Thoracic aorta (tissue), 2 donors: ENCODE data around the gene SLC48A1. TPM values are rescaled to one million over a fixed set of nuclear protein-coding genes. Genes with fewer than 3 reads are reported as not detected.

Source experiments
- ATAC-seq: fragments of 150-250 bp; one replicate; pipeline ENCODE4 v1.8.0; 2017; ENCODE audit warnings: low read depth; ENCODE audit not compliant: insufficient number of reproducible peaks, low FRiP score
- DNase-seq: peaks from one replicate; pipeline ENCODE4 v3.0.0-alpha.2; 2020; ENCODE audit warnings: low spot score
- H3K27ac ChIP-seq, 2 donors: fragments of 200-600 bp; sonication (generic); 1 replicate in 1 of 2; 2 replicates in 1 of 2; pipeline ENCODE4 v1.5.1; 2016; ENCODE audit warnings: mild to moderate bottlenecking in 2 of 2, moderate library complexity in 2 of 2
- H3K27me3 ChIP-seq: fragments of 200-600 bp; sonication (generic); replicated peaks from 2 replicates; pipeline ENCODE4 v1.6.0; 2016; ENCODE audit warnings: mild to moderate bottlenecking; ENCODE audit not compliant: insufficient read depth
- H3K36me3 ChIP-seq: fragments of 200-600 bp; sonication (generic); one replicate; pipeline ENCODE4 v1.5.1; 2016
- H3K4me1 ChIP-seq, 2 donors: fragments of 200-600 bp; sonication (generic); 1 replicate in 1 of 2; 2 replicates in 1 of 2; pipeline versions ENCODE4 v1.5.1 to v1.6.0; 2016; ENCODE audit warnings: low read depth in 2 of 2, mild to moderate bottlenecking in 1 of 2; ENCODE audit not compliant: control insufficient read depth in 1 of 2
- H3K4me3 ChIP-seq: fragments of 200-600 bp; sonication (generic); 2 replicates; pipeline ENCODE4 v1.5.1; 2016; ENCODE audit warnings: mild to moderate bottlenecking
- H3K9me3 ChIP-seq: fragments of 200-600 bp; sonication (generic); 2 replicates; pipeline ENCODE4 v1.5.1; 2016
- CTCF ChIP-seq: fragments of 200-600 bp; sonication (generic); IDR thresholded peaks from one replicate; pipeline ENCODE4 v1.5.1; 2019; ENCODE audit warnings: antibody characterized with exemption
- total RNA-seq, 2 donors: library from RNA; depleted of rRNA; stranded (reverse); fragments of >200 nt; gene quantifications; one replicate each; pipeline versions ENCODE4 v1.1.0 to v1.2.3, GENCODE V29; 2016

Gene SLC48A1
- total RNA-seq, 2 donors from 2014 or later, result 60.5 to 107 TPM

DNA sequence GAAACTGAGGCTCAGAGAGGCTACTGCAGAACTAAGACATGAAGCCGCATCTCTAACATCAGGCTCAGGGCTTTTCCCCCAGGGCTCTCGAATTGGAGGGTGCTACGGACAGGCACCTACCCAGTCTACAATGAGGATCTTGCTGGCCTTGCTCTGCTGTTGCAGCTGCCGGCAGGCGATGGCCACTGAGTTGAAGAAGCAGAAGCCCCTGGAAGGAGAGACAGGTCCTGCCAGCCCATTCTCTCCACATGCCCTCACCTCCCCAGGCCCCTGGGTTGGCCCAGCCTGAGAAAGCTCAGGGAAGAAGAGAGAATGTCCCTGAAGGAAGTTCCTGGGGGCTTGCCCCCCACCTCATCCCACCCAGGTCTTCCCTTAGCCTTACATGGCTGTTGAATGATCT is 16.1 kb downstream of the SLC48A1 start:
- Histone ChIP-seq H3K27me3 (no peaks in the 10 kb centered on the region), H3K4me1 (peaks cover 0 to 11% of the 10 kb centered on the region in 2 donors), H3K27ac (no peak overlapping the region), H3K36me3 (peaks cover 93% of the 10 kb centered on the region), H3K9me3 (no peaks in the 10 kb centered on the region), H3K4me3 (no peak overlapping the region)
- no peak for TF ChIP-seq CTCF
- ATAC-seq (no peak), DNase-seq (no peak)

GRCh38 chr12:47789712-47790489 is 16.9 kb downstream of the SLC48A1 start:
- Histone ChIP-seq H3K4me1 (peaks cover 0 to 11% of the 10 kb centered on the region in 2 donors), H3K27me3 (no peaks in the 10 kb centered on the region), H3K4me3 (no peak overlapping the region), H3K27ac (peak overlapping the region in 1 of 2 donors; percentile 26), H3K36me3 (peaks cover 93% of the 10 kb centered on the region), H3K9me3 (no peaks in the 10 kb centered on the region)
- DNase-seq, result no peak
- ATAC-seq, result no peak
- TF ChIP-seq CTCF, result no peak

- H3K4me1 ChIP-seq, result peaks cover 0 to 11% of the 10 kb centered on the region in 2 donors
- DNase-seq (no peak), ATAC-seq (no peak)
- H3K4me3 ChIP-seq, result no peak overlapping the region
- no peak for TF ChIP-seq CTCF
- peaks cover 93% of the 10 kb centered on the region for H3K36me3 ChIP-seq
- peak overlapping the region in 1 of 2 donors; percentile 38 for H3K27ac ChIP-seq
- no peaks in the 10 kb centered on the region for H3K27me3 ChIP-seq
- no peaks in the 10 kb centered on the region for H3K9me3 ChIP-seq
These were observed 17.8 kb downstream of the SLC48A1 start for GRCh38 chr12:47790676-47791350.

DNA sequence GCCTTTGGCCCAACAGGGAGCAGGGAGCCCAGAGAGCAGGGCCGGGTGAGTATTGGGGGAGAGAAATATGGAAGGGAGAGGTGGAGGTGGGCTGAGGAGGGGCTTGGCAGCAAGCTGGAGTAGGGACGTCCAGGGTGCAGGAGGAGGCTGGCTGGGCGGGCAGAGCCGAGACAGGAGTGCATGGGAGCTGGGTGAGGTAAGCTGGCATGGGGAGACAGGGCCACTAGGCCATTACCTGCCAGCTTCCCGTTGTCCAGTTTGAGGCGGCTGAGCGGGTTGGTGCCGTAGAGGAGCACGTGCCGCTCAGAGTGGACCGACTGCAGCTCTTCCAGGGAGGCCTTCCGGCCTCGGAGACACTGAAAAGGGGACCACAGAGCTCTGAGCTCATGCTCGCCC is 18.3 kb downstream of the SLC48A1 start:
- H3K27me3 ChIP-seq, result no peaks in the 10 kb centered on the region
- no peak for TF ChIP-seq CTCF
- peak overlapping the region in 1 of 2 donors; percentile 38 for H3K27ac ChIP-seq
- peaks cover 0 to 11% of the 10 kb centered on the region in 2 donors for H3K4me1 ChIP-seq
- H3K4me3 ChIP-seq, result no peak overlapping the region
- H3K9me3 ChIP-seq, result no peaks in the 10 kb centered on the region
- DNase-seq (no peak), ATAC-seq (no peak)
- H3K36me3 ChIP-seq, result peaks cover 92% of the 10 kb centered on the region

GRCh38 chr12:47791874-47792273 is 18.8 kb downstream of the SLC48A1 start:
- Histone ChIP-seq H3K9me3 (no peaks in the 10 kb centered on the region), H3K27ac (peak overlapping the region; percentile 23 to 41), H3K36me3 (peaks cover 94% of the 10 kb centered on the region), H3K4me1 (peaks cover 0 to 11% of the 10 kb centered on the region in 2 donors), H3K4me3 (no peak overlapping the region), H3K27me3 (no peaks in the 10 kb centered on the region)
- no peak for ATAC-seq
- no peak for DNase-seq
- no peak for TF ChIP-seq CTCF
